Transverse colon (tissue), 4 donors: ENCODE data around the gene AP1AR. TPM values are rescaled to one million over a fixed set of nuclear protein-coding genes. Genes with fewer than 3 reads are reported as not detected.

Source experiments
- DNase-seq: peaks from one replicate; pipeline ENCODE4 v3.0.0-alpha.2; 2019
- H3K27ac ChIP-seq, 4 donors: fragments of 200-600 bp; sonication (generic); 2 replicates each; pipeline ENCODE4 v1.5.1; 2016 to 2018; ENCODE audit warnings: inconsistent platforms in 4 of 4
- H3K27me3 ChIP-seq: fragments of 200-600 bp; sonication (generic); 2 replicates; pipeline ENCODE4 v1.5.1; 2017; ENCODE audit warnings: inconsistent platforms
- H3K36me3 ChIP-seq, 4 donors: fragments of 200-600 bp; sonication (generic); 2 replicates each; pipeline ENCODE4 v1.5.1; 2017 to 2019; ENCODE audit warnings: inconsistent platforms in 4 of 4
- H3K4me1 ChIP-seq, 4 donors: fragments of 200-600 bp; sonication (generic); 2 replicates each; pipeline ENCODE4 v1.5.1; 2017 to 2020; ENCODE audit warnings: inconsistent platforms in 4 of 4
- H3K4me3 ChIP-seq, 4 donors: fragments of 200-600 bp; sonication (generic); 1 replicate in 1 of 4; 2 replicates in 3 of 4; pipeline versions ENCODE4 v1.5.1 to v1.6.1; 2017 to 2019; ENCODE audit warnings: inconsistent platforms in 4 of 4
- H3K9me3 ChIP-seq, 2 donors: fragments of 200-600 bp; sonication (generic); 2 replicates each; pipeline ENCODE4 v1.5.1; 2017 to 2019; ENCODE audit warnings: inconsistent platforms in 2 of 2
- CTCF ChIP-seq, 5 experiments: fragments of 200-600 bp in 3 of 5; fragments of 450-650 bp in 2 of 5; sonication (generic) in 3 of 5; IDR thresholded peaks; 1 replicate in 2 of 5; 2 replicates in 3 of 5; pipeline ENCODE4 v1.5.1; 2016 to 2017; ENCODE audit warnings: antibody characterized with exemption in 5 of 5, inconsistent platforms in 3 of 5, mild to moderate bottlenecking in 2 of 5, moderate library complexity in 1 of 5
- EP300 ChIP-seq: sonication (generic); formaldehyde crosslinking; IDR thresholded peaks from one replicate; pipeline ENCODE4 v1.6.1; 2017; ENCODE audit warnings: antibody characterized with exemption, low read depth
- POLR2A ChIP-seq: fragments of 450-650 bp; IDR thresholded peaks from one replicate; pipeline ENCODE4 v1.6.1; 2016; ENCODE audit warnings: antibody characterized with exemption, mild to moderate bottlenecking, moderate library complexity
- POLR2AphosphoS5 ChIP-seq, 3 donors: sonication (generic); formaldehyde crosslinking; IDR thresholded peaks; one replicate each; pipeline ENCODE4 v1.6.1; 2016; ENCODE audit warnings: antibody characterized with exemption in 3 of 3
- WGBS, 2 donors: methylation state at CpG; one replicate each; pipeline ENCODE4 v1.1.5; 2018; ENCODE audit warnings: low coverage in 1 of 2; 5-methylcytosine and 5-hydroxymethylcytosine counted together
- in situ Hi-C, 4 donors: fragments of 200-750 bp; cut with MboI; loops; one replicate each; pipeline versions ENCODE4 v1.15.0 to v1.15.1; 2017; ENCODE audit warnings: low sequenced_read_pairs in 3 of 4, low pct_ligation_motif_present in 1 of 4, low pct_unique_long_range_greater_than_20kb in 1 of 4
- intact Hi-C: fragments of 100-400 bp; cut with DNase I; formaldehyde crosslinking; loops from one replicate; pipeline ENCODE4 v1.15.1; 2023; ENCODE audit warnings: low total_unique reads
- total RNA-seq, 4 donors: library from RNA; depleted of rRNA; stranded (reverse); fragments of >200 nt; gene quantifications; one replicate each; pipeline ENCODE4 v1.1.0, GENCODE V29; 2016

The AP1AR gene
- total RNA-seq, 4 donors from 2014 or later = 9.8 to 41.8 (median 38.7) TPM

- no peak overlapping the region for H3K4me3 ChIP-seq
- no peaks in the 10 kb centered on the region for H3K9me3 ChIP-seq
- 84 to 86% methylated on average over 7 to 8 of the region's 8 CpGs for WGBS, 2 donors
- in situ Hi-C loops (no loop called here), intact Hi-C loops (no loop called here)
- DNase-seq = no peak
- no peak for TF ChIP-seq CTCF (IDR thresholded peaks at IDR 0.05)
- no peak for TF ChIP-seq POLR2AphosphoS5 (IDR thresholded peaks at IDR 0.05)
- TF ChIP-seq EP300 = no peak
- TF ChIP-seq POLR2A = no peak
- H3K27ac ChIP-seq = no peak overlapping the region
- H3K27me3 ChIP-seq = no peaks in the 10 kb centered on the region
- peaks cover 0 to 5% (median 0%) of the 10 kb centered on the region in 4 donors for H3K36me3 ChIP-seq
- H3K4me1 ChIP-seq = no peaks in the 10 kb centered on the region
Measured at GRCh38 chr4:112270640-112271421, 39.2 kb downstream of the AP1AR start.

GRCh38 chr4:112272292-112272691 lies 40.7 kb downstream of the AP1AR start:
- H3K36me3 ChIP-seq = no peaks in the 10 kb centered on the region
- no peaks in the 10 kb centered on the region for H3K27me3 ChIP-seq
- no peak for TF ChIP-seq EP300
- TF ChIP-seq POLR2AphosphoS5 (IDR thresholded peaks at IDR 0.05) = no peak
- no peak for TF ChIP-seq POLR2A
- no peak for DNase-seq
- intact Hi-C loops = no loop called here
- 85 to 88% methylated on average over 2 to 4 of the region's 4 CpGs for WGBS, 2 donors
- no peaks in the 10 kb centered on the region for H3K4me1 ChIP-seq
- H3K27ac ChIP-seq = no peak overlapping the region
- in situ Hi-C loops = no loop called here
- H3K9me3 ChIP-seq = no peaks in the 10 kb centered on the region
- no peak overlapping the region for H3K4me3 ChIP-seq

DNA sequence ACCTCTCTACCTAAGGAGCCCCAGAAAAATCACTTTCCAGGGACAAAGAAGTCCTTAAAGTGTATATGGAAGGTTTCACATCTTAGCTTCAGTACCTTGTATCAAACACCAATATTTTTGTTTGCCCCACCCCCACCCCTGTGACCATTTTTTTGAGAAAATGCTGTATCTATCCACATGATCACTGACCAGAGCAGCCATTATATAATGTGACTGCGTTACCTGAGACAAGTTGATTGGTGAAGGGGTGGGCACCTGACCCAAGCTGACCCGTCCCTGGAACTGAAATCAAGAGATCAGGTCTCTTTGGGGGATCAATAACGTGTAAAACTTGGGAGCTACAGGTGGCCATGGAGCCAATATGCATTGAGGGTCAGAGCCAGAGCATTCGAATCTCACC lies 43.4 kb downstream of the AP1AR start:
- Histone ChIP-seq H3K4me1 (peaks cover 0 to 7% (median 0%) of the 10 kb centered on the region in 4 donors), H3K27me3 (no peaks in the 10 kb centered on the region), H3K27ac (no peak overlapping the region), H3K36me3 (no peaks in the 10 kb centered on the region), H3K4me3 (no peak overlapping the region), H3K9me3 (no peaks in the 10 kb centered on the region)
- in situ Hi-C loops = no loop called here
- no peak for TF ChIP-seq POLR2AphosphoS5 (IDR thresholded peaks at IDR 0.05)
- TF ChIP-seq EP300 = no peak
- TF ChIP-seq POLR2A = no peak
- TF ChIP-seq CTCF (IDR thresholded peaks at IDR 0.05) = no peak
- 96 to 100% methylated on average over 2 to 4 of the region's 4 CpGs for WGBS, 2 donors
- DNase-seq = no peak
- intact Hi-C loops = no loop called here

DNA sequence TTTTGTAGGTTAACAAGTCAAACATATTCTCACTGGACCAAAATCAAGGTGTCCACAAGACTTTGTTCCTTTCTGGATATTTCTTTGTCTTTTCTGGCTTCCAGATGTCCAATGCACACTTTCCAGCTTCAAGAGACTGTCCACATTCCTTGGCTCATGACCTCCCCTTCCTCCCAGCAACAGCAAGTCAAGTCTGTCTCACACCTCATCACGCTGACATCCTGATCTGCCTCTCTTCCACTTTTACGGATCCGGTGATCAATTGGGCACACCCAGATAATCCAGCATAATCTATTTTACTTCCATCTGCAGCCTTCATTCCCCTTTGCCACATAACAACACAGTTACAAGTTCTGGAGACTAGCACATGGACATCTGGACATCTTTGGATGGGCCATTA lies 44.5 kb downstream of the AP1AR start:
- Histone ChIP-seq H3K4me3 (no peak overlapping the region), H3K9me3 (no peaks in the 10 kb centered on the region), H3K36me3 (no peaks in the 10 kb centered on the region), H3K27me3 (no peaks in the 10 kb centered on the region), H3K4me1 (peaks cover 0 to 7% (median 0%) of the 10 kb centered on the region in 4 donors), H3K27ac (no peak overlapping the region)
- no peak for DNase-seq
- WGBS, 2 donors = 92 to 96% methylated on average over 3 of the region's 3 CpGs
- TF ChIP-seq EP300 = no peak
- no peak for TF ChIP-seq POLR2A
- no peak for TF ChIP-seq POLR2AphosphoS5 (IDR thresholded peaks at IDR 0.05)
- intact Hi-C loops (no loop called here), in situ Hi-C loops (no loop called here)

DNA sequence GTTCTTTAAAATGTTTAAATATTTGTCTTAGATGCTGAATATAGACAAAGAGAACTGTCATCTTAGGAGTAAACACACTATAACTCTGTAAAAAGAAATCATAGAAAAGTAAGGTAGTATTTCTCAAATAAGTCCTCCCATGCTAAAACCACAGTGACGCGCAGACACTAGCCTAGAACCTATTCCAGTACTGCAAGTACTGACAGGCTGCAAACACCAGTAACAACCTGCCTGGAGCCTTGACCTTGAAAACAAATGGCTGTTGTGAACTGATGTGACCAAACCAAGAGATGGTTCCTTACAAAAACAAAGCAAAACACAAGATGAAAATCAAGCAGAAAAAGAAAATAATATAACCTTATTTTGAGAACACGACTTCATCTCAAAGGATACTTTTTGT lies 45.6 kb downstream of the AP1AR start:
- intact Hi-C loops (no loop called here), in situ Hi-C loops (no loop called here)
- Histone ChIP-seq H3K4me3 (no peak overlapping the region), H3K4me1 (peaks cover 0 to 7% (median 0%) of the 10 kb centered on the region in 4 donors), H3K27ac (no peak overlapping the region), H3K27me3 (no peaks in the 10 kb centered on the region), H3K9me3 (no peaks in the 10 kb centered on the region), H3K36me3 (no peaks in the 10 kb centered on the region)
- TF ChIP-seq EP300 (no peak), CTCF (IDR thresholded peaks at IDR 0.05) (no peak), POLR2AphosphoS5 (IDR thresholded peaks at IDR 0.05) (no peak), POLR2A (no peak)
- WGBS, 2 donors = 88 to 91% methylated on average over 2 to 3 of the region's 3 CpGs
- DNase-seq = no peak
